ENCODE data around the gene CACNA1H. TPM values are rescaled to one million over a fixed set of nuclear protein-coding genes. Genes with fewer than 3 reads are reported as not detected.
"Not testable (repeated sequence)": the region's sequence is repeated elsewhere in the genome, so short reads cannot be mapped to it uniquely, and the experiment has no call there.

CACNA1H gene
- total RNA-seq, 2 experiments from 2014 or later = 0.37 to 1.3 TPM

- H3K4me3 Mint-ChIP-seq; H3K36me3 Mint-ChIP-seq; H3K27ac Mint-ChIP-seq; H3K27me3 Mint-ChIP-seq; H3K9me3 Mint-ChIP-seq (ENCODE audit: low read depth); H3K4me1 Mint-ChIP-seq; DNase-seq; ATAC-seq; CTCF ChIA-PET: not testable (repeated sequence)
These were observed 78.4 kb downstream of the CACNA1H start for GRCh38 chr16:1231301-1231700.

GRCh38 chr16:1232049-1232748, 79.3 kb downstream of the CACNA1H start:
- H3K4me1 Mint-ChIP-seq; H3K36me3 Mint-ChIP-seq; ATAC-seq; H3K9me3 Mint-ChIP-seq (ENCODE audit: low read depth); DNase-seq; H3K27me3 Mint-ChIP-seq; H3K4me3 Mint-ChIP-seq; H3K27ac Mint-ChIP-seq; CTCF ChIA-PET: not testable (repeated sequence)

DNA sequence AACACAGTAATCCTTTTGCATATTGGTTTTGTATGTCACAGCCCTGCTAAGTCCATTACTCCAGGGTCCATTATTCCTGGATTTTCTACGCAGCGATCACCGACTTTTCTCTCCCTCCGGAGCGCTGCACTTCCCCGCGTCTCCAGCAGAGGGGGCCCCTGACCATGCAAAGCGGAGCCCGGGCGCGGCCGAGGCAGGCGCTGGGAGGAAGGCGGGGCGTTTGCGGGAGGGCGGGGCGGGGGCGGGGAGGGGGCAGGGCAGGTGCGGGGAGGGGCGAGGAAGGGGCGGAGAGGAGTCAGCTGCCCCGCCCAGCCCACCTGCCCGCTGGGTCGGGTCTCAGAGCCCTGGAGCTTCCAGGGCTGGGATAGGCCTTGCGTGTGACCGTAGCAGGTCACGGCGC, 83.8 kb downstream of the CACNA1H start:
- H3K4me1 Mint-ChIP-seq; H3K36me3 Mint-ChIP-seq; H3K27ac Mint-ChIP-seq; H3K9me3 Mint-ChIP-seq (ENCODE audit: low read depth); H3K27me3 Mint-ChIP-seq; H3K4me3 Mint-ChIP-seq; CTCF ChIA-PET; DNase-seq: not testable (repeated sequence)
- ATAC-seq = peak; percentile 59

DNA sequence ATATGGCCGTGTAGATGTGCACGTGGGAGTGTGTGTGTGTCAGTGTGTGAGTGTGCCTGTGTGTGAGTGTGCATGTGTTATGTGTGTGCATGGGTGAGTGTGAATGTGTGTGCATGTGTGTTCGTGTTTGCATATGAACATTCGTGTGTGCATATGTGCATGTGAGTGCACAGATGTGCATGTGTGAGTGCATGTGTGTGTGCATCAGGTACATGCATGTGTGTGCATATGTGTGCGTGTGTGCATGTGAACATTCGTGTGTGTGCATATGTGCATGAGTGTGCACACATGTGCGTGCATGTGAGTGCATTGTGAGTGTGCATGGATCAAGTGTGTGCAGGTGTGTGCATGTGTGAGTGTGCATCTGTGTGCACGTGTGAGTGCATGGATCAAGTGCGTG, 85.1 kb downstream of the CACNA1H start:
- no peaks in the 10 kb centered on the region for H3K36me3 Mint-ChIP-seq
- no peaks in the 10 kb centered on the region for H3K27me3 Mint-ChIP-seq
- H3K4me3 Mint-ChIP-seq = no peak overlapping the region
- no peak overlapping the region for H3K27ac Mint-ChIP-seq
- no peaks in the 10 kb centered on the region for H3K4me1 Mint-ChIP-seq
- H3K9me3 Mint-ChIP-seq (ENCODE audit: low read depth) = no peaks in the 10 kb centered on the region
- no peak for DNase-seq
- CTCF ChIA-PET = no interaction called here
- ATAC-seq = no peak

DNA sequence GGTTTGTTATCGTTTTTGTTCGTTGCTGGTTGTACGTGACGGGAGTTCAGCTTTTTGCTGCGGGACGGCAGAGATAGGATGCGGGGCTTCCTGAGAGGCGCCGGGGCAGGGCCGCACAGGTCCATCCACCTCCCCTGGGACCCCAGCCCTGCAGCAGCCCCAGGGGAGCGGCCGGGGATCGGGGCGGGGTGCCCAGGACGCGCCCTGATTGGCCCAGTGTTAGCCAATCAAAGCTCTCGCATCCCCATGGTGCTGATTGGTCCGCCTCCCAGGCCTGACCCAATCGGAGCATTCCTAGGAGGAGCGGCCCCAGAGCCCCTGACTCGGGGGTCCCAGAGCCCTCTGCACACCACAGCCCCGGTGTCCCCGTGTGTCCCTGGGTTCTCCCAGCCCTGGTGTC, 86.0 kb downstream of the CACNA1H start:
- ATAC-seq; H3K9me3 Mint-ChIP-seq (ENCODE audit: low read depth); H3K27ac Mint-ChIP-seq; H3K4me1 Mint-ChIP-seq; DNase-seq; H3K36me3 Mint-ChIP-seq; H3K4me3 Mint-ChIP-seq; H3K27me3 Mint-ChIP-seq: not testable (repeated sequence)
- CTCF ChIA-PET = interaction anchor here (1.1 kb wide), 1 partner anchor 142 kb away, joined by 3 read pairs; no protein-coding TSS in a partner anchor

- not testable (repeated sequence) for H3K4me1 Mint-ChIP-seq; H3K4me3 Mint-ChIP-seq; H3K9me3 Mint-ChIP-seq (ENCODE audit: low read depth); H3K27me3 Mint-ChIP-seq; H3K27ac Mint-ChIP-seq; H3K36me3 Mint-ChIP-seq; ATAC-seq; DNase-seq
- CTCF ChIA-PET = interaction anchor here (1.1 kb wide), 1 partner anchor 141 kb away, joined by 3 read pairs; no protein-coding TSS in a partner anchor
These were observed 86.7 kb downstream of the CACNA1H start for GRCh38 chr16:1239575-1239974.

- DNase-seq; H3K4me1 Mint-ChIP-seq; H3K27ac Mint-ChIP-seq; H3K9me3 Mint-ChIP-seq (ENCODE audit: low read depth); ATAC-seq; H3K27me3 Mint-ChIP-seq; H3K36me3 Mint-ChIP-seq; H3K4me3 Mint-ChIP-seq; CTCF ChIA-PET: not testable (repeated sequence)
These were observed 87.5 kb downstream of the CACNA1H start, which contains the start of gene TPSAB1 for GRCh38 chr16:1240436-1240835. TSS of gene TPSAB1 (plus strand) at chr16:1240705. CDS start at chr16:1240939, 234 bp downstream.

DNA sequence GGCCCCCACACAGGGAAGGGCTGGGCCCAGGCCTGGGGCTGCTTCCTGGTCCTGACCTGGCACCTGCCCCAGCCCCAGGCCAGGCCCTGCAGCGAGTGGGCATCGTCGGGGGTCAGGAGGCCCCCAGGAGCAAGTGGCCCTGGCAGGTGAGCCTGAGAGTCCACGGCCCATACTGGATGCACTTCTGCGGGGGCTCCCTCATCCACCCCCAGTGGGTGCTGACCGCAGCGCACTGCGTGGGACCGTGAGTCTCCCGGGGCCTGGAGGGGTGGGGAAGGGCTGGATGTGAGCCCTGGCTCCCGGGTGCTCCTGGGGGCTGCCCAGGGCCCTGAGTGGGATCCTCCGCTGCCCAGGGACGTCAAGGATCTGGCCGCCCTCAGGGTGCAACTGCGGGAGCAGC, 88.2 kb downstream of the CACNA1H start:
- H3K27me3 Mint-ChIP-seq; H3K9me3 Mint-ChIP-seq (ENCODE audit: low read depth); H3K27ac Mint-ChIP-seq; H3K4me3 Mint-ChIP-seq; H3K4me1 Mint-ChIP-seq; ATAC-seq; H3K36me3 Mint-ChIP-seq; DNase-seq; CTCF ChIA-PET: not testable (repeated sequence)

DNA sequence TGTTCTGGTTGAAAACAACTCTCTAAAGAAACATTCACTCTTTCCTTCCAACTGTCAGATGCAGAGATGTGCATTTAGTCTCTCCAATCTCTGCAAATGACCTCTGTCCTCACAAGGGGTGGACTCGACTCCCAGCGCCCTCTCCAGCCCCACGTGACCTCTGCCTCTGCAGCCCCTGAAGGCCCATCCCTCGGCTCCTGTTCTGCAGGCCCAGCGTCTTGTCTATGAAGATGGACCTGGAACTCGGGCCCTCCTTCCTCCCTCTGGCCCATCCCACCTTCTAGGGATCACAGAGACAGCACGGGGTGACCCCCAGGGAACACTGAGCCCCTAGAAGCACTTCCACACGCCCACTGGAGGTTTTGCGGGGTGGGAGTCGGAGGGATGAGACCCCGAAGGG, 90.5 kb downstream of the CACNA1H start:
- H3K9me3 Mint-ChIP-seq (ENCODE audit: low read depth); H3K4me3 Mint-ChIP-seq; DNase-seq; H3K4me1 Mint-ChIP-seq; CTCF ChIA-PET; ATAC-seq; H3K36me3 Mint-ChIP-seq; H3K27ac Mint-ChIP-seq; H3K27me3 Mint-ChIP-seq: not testable (repeated sequence)

GRCh38 chr16:1243907-1244850, 91.3 kb downstream of the CACNA1H start:
- H3K27me3 Mint-ChIP-seq; H3K4me1 Mint-ChIP-seq; CTCF ChIA-PET; H3K4me3 Mint-ChIP-seq; DNase-seq; ATAC-seq; H3K36me3 Mint-ChIP-seq; H3K9me3 Mint-ChIP-seq (ENCODE audit: low read depth); H3K27ac Mint-ChIP-seq: not testable (repeated sequence)

DNA sequence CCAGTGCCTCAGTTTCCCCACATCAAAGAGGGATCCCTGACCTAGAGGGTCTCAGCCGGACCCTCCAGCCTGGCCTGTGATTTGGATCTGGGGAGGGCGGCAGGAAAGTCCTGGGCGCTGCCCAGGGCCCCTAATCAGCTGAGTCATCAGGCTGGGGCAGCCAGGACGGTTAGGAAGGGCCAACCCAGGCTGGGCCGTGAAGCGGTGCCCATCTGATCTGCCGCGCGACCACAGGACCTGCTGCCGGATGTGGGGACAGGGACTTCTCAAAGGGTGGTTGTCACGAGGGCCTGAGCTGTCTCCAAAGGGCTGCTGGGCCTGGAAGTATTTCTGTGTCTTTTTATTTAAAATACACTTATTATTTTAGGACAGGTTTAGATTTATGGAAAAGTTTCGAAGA, 92.0 kb downstream of the CACNA1H start:
- CTCF ChIA-PET = no interaction called here
- Mint-ChIP-seq H3K27ac (no peak overlapping the region), H3K9me3 (ENCODE audit: low read depth) (peaks cover 2% of the 10 kb centered on the region), H3K4me1 (peaks cover 3% of the 10 kb centered on the region), H3K27me3 (peaks cover 2% of the 10 kb centered on the region), H3K36me3 (no peaks in the 10 kb centered on the region), H3K4me3 (no peak overlapping the region)
- no peak for DNase-seq
- no peak for ATAC-seq

GRCh38 chr16:1245452-1246020, 92.6 kb downstream of the CACNA1H start:
- DNase-seq = no peak
- CTCF ChIA-PET = no interaction called here
- peaks cover 2% of the 10 kb centered on the region for H3K27me3 Mint-ChIP-seq
- H3K9me3 Mint-ChIP-seq (ENCODE audit: low read depth) = peaks cover 2% of the 10 kb centered on the region
- H3K27ac Mint-ChIP-seq = no peak overlapping the region
- peaks cover 3% of the 10 kb centered on the region for H3K4me1 Mint-ChIP-seq
- no peak for ATAC-seq
- H3K36me3 Mint-ChIP-seq = no peaks in the 10 kb centered on the region
- H3K4me3 Mint-ChIP-seq = no peak overlapping the region

- CTCF ChIA-PET = not testable (repeated sequence)
These were observed 95.1 kb downstream of the CACNA1H start for GRCh38 chr16:1247903-1248537.

More at GRCh38 chr16:1247903-1248537, 95.1 kb downstream of the CACNA1H start:
- not testable (repeated sequence) for H3K27ac Mint-ChIP-seq; H3K4me1 Mint-ChIP-seq; H3K36me3 Mint-ChIP-seq; H3K27me3 Mint-ChIP-seq; H3K4me3 Mint-ChIP-seq; H3K9me3 Mint-ChIP-seq (ENCODE audit: low read depth); ATAC-seq; DNase-seq
